ENCODE measurements around the gene BNIPL. TPM values are rescaled to one million over a fixed set of nuclear protein-coding genes. Genes with fewer than 3 reads are reported as not detected.

Gene BNIPL
- total and polyA plus RNA-seq, 2 of the 13 experiments (the other 11 are each of a cell fraction or from before 2014, with no cell fraction given), result 0.40 to 1.1 TPM

DNA sequence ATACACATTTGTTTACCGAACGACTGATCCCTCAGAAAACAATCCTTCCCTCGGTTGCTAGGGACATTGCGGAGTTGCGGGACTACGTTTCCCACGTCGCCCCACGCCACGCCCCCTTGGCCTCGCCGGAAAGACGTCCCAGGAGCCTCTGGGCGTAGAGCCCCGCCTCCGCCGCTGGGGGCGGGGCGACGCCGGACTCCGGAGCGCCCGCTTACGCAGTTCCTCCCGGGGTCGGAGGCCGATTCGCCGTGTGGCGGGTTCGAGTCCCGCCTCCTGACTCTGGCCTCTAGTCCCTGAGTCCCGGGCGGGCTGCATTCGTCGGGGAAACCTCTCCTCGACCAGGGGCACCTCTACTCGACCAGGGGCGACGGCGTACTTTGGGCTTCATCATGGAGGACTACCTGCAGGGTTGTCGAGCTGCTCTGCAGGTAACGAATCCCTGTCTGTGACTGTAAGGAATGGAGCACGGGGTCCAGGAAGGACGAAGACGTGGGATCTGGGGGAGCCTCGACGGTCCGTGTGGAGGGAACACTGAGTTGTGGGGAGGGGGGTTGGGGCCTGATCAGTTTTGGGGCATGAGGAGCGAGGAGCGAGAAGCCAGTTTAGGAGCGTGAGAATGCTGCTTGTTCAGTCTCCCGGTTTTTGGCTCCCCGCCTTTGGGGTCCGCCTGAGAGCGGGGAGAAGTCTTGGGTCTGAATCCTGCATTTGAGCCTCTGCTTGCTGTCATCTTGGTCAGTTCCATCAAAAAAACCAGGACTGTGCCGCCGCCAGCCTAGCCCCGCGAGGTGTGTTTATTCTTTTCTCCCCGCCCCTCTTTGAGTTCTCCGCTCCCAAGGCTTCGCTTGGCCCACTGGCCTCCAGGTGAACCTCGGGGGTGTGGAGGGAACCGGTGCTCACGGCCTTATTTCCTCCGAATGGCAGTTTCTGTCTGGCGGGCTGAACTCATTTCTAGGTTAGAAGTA is 27.9 kb upstream of the BNIPL start, which contains the start of gene PRUNE1 (continued):
- TF ChIP-seq, protein P1, sequence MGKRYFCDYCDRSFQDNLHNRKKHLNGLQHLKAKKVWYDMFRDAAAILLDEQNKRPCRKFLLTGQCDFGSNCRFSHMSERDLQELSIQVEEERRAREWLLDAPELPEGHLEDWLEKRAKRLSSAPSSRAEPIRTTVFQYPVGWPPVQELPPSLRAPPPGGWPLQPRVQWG (CRISPR knock-in tag; IDR thresholded peaks at IDR 0.05; ENCODE audit: borderline replicate concordance, low read depth), result no peak

GRCh38 chr1:151009206-151009587 is 27.2 kb upstream of the BNIPL start:
- intact Hi-C loops (cut with micrococcal nuclease; ENCODE audit: unreplicated experiment), result loop anchor here (5.0 kb wide), 2 partner anchors 37 to 38 kb away; partner anchors contain the start of genes C1orf56 and CERS2
- Histone ChIP-seq H3K4me1 (ENCODE audit: insufficient read depth, low read length) (peaks cover 77% of the 10 kb centered on the region), H3K4me3 (replicated peaks in 1 of 3; ENCODE audit: insufficient read depth in 1 of 3, low read depth in 2 of 3, low read length in 3 of 3) (peak overlapping the region; percentile 66 to 99 (median 91)), H2AFZ (ENCODE audit: low read length) (peak overlapping the region; percentile 35), H3K27ac (ENCODE audit: extremely low read length, insufficient read depth, low read length) (peak overlapping the region; percentile 100), H4K20me1 (ENCODE audit: insufficient read depth, low read length) (no peaks in the 10 kb centered on the region), H3K79me2 (ENCODE audit: insufficient read depth, low read length) (peaks cover 32% of the 10 kb centered on the region), H3K27me3 (ENCODE audit: control insufficient read depth in 1 of 2, insufficient read depth in 2 of 2, low read length in 2 of 2) (no peaks in the 10 kb centered on the region; a peak in 1 of 5 replicates), H3K9me3 (ENCODE audit: low read length) (no peaks in the 10 kb centered on the region), H3K4me2 (ENCODE audit: low read depth, low read length) (peak overlapping the region; percentile 93), H3K9ac (ENCODE audit: insufficient read depth, low read depth, low read length) (peak overlapping the region; percentile 98), H3K36me3 (replicated peaks in 1 of 2; ENCODE audit: control insufficient read depth in 1 of 2, insufficient read depth in 2 of 2, low read length in 2 of 2) (no peaks in the 10 kb centered on the region)
- in situ Hi-C loops (cut with HindIII; ENCODE audit: extremely low pct_ligation_motif_present, low pct_unique_long_range_greater_than_20kb), result no loop called here
- POLR2A ChIA-PET, result interaction anchor here (0.5 kb wide), 1 partner anchor 210 kb away, joined by 3 read pairs; no protein-coding TSS in a partner anchor
- CTCF ChIA-PET (ENCODE audit: low intra/inter-chr PET ratio, low total read pairs), result no interaction called here
- DNase-seq (ENCODE audit: low spot score), result no peak
- BruUV-seq (replicated peaks), result TSS peak; percentile 42
- no peak for FAIRE-seq
- no peak for ATAC-seq
- 5% methylated on average over 3 of the region's 3 CpGs for WGBS (ENCODE audit: low lambda C conversion rate)
- 0 out of 2 replicates have a peak, but pooled peaks have one; percentile 11 for TF ChIP-seq TOPORS (CRISPR knock-in tag; IDR thresholded peaks at IDR 0.05)
- no peak for TF ChIP-seq SIX4 (CRISPR knock-in tag; IDR thresholded peaks at IDR 0.05)
- TF ChIP-seq SOX5 (CRISPR knock-in tag; IDR thresholded peaks at IDR 0.05; ENCODE audit: borderline replicate concordance), result peak; percentile 3; the same call in 1 of the 2 replicates
- 0 out of 2 replicates have a peak, but pooled peaks have one; percentile 10 for TF ChIP-seq CSRNP1 (CRISPR knock-in tag; IDR thresholded peaks at IDR 0.05)
- TF ChIP-seq ZNF580 (CRISPR knock-in tag; IDR thresholded peaks at IDR 0.05; ENCODE audit: borderline replicate concordance, low read depth), result 0 out of 2 replicates have a peak, but pooled peaks have one; percentile 1
- TF ChIP-seq ARID2 (CRISPR knock-in tag; IDR thresholded peaks at IDR 0.05; ENCODE audit: borderline replicate concordance), result 0 out of 2 replicates have a peak, but pooled peaks have one; percentile 49
